Measurements from ENCODE around the gene BTF3L4.
"Not testable (repeated sequence)": the region's sequence is repeated elsewhere in the genome, so short reads cannot be mapped to it uniquely, and the experiment has no call there.

Gene BTF3L4

DNA sequence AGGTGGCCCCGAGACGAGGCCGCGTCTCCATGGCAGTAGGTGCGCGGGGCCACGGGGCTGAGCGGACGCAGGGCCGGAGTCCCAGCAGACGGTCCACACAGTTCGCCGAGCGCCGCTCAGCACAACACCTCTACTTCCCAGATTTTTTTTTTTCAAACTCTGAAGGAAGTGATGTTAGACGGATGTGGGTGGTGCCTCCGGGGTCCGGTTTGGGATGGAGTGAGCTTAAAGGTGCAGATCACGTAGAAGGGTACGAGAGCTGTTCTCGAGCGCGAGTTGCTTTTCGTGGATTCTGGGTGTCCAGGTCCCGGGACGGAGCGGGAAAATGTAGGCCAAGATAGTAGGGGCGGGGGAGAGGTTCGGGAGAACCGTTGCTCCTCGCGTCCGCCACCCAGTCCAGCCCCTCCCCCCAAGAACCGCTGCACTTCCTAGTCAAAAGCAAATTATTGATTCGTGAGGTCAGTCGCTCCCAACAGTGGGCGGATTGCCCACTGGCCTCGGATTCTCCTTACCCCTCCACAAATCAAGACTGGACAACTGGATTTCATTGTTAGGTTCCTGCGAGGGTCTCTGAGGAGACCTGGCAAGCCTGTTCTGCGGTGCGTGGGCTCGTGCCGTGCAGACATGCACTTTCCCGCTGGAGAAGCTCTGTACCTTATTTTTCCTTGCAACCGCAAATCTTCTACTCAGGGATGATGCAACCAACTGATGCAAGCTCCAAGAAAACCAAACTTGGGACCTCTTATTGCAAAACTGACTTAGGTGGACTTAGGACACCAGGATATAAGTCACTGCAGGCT is 829 bp upstream of the BTF3L4 start, which contains the start of gene TXNDC12:
TXNDC12 (minus strand) TSS at position 126 of the 800 bp plus-strand sequence; CDS start at position 31, 95 bp downstream.
- DNase-seq (ENCODE audit: low read depth in 2 of 2): peak; percentile 12 to 18

DNA sequence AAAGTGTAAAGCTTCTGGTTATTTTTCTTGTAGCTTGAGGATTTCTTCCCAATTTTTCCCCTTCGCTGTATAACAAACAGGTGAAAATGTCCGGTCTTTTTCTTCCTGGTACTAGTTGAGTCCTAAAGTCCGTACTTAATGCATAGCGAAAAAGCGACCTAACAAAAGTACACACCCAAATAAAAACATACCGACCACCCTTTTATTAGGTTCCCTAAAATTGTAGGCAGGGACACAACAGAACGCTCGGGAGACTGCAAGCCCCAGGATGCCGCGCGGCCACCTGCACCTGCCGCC is 281 bp upstream of the BTF3L4 start:
- DNase-seq (ENCODE audit: low read depth in 2 of 2): no peak

DNA sequence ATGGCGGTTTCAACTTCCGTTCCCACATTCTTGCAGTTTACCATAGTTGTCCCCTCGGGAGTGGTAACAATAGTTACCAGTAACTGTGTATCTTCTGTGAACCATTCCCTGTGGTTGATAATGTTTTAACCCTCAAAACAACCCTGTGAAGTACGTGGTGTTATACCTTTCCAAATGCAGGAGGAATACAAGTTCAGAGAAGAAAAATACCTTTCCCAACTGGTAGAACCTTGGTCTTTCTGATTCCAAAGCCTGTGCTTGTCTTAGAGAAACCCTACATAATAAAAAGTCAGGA is 789 bp downstream of the BTF3L4 start:
- DNase-seq (ENCODE audit: low read depth in 2 of 2): no peak

DNA sequence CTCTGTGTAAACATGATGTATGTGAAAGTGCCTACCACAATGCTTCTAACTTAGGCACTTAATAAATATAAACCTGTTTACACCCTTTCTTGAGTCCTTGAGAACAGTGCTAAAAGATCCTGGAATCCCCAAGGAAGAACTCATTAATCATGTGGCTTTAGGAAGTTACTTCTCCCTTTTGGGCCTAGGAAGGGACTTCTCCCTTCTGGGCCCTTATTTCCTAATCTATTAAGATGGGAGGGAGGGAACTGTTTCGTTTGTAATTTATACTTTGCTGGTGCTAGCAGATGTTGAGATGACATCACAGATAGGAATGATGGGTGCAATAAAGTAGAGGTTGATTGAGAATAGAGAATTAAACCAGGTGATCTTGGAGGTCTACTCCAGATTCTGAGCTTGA is 1.2 kb downstream of the BTF3L4 start:
- no peak for DNase-seq (ENCODE audit: low read depth in 2 of 2)

DNA sequence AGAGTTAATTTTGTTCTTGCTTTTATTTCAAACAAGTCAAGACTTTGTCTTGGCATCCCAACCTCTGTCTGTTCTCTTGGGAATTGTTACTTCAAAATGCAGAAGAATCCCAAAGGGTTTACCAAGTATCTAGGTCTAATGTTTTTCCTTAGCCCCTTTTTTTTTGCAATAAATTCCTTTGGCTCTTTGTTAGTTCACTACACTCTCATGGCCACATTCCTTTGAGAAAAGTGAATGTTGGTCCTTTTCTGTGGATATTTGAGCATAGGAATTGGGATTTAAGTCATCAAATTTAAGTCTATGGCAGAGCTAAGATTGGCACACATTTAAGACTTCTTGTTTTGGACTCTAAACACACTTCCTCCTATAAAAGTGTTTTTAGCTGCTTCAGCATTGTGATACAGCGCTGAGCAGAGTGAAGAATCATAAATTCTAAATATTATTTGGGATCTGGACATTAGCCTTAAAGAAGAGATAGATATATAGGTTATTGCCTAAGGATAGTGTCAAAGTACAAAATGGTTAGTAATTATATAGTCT is 1.9 kb downstream of the BTF3L4 start:
- DNase-seq (ENCODE audit: low read depth in 2 of 2): no peak

DNA sequence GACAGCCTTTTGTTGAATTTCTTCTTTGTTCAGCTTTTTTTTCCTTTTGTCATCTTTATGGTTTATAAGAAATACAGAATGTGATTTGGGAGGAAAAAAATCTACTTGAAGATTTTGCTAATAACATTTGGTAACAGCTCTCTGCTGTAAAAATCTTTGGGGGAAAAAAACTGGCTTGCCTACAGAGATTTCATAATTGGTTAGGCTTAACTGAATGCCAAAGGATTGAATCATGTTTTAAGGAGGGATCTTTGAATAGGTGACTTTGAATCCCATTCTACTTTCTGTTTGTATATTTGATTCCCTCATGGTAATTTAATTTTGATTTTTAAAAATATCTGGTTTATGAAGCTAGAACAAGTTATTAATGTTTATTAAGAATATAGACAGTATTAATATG is 3.2 kb downstream of the BTF3L4 start:
- no peak for DNase-seq (ENCODE audit: low read depth in 2 of 2)

DNA sequence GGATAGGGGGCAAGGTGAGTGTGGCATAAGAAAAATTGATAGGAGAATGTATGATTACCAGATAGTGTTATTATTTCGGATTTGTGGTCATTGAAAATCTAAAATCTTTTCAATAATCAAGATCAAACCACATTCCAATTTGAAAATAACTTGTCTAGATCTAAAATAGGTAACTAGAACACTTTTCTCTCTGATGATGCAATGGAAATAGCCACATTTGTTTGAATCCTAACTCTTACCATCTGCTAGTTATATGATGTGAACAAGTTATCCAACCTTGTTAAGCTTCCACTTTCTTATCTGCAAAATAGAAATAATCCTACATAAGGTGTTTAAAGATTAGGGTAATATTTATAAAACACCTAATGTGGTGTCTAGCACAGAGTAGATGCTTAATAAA is 3.8 kb downstream of the BTF3L4 start:
- DNase-seq (ENCODE audit: low read depth in 2 of 2): no peak

DNA sequence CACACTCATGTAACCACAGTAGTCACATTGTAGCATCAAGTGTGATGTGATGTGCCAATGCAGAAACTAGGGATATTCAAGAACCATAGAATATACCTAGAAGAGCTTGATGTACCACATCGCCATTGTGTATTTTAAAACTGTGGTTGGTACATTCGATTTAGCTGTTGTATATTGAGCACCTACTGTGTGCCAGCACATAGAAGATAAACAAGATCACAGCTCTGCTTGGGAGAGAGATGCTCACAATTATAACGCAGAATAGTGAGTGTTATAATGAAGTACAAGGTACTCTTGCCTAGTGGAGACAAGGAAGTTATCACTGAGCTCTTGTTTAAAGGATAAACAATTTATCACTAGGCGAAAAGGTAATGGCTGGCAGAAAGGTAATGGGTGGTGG is 4.7 kb downstream of the BTF3L4 start:
- DNase-seq (ENCODE audit: low read depth in 2 of 2): no peak

DNA sequence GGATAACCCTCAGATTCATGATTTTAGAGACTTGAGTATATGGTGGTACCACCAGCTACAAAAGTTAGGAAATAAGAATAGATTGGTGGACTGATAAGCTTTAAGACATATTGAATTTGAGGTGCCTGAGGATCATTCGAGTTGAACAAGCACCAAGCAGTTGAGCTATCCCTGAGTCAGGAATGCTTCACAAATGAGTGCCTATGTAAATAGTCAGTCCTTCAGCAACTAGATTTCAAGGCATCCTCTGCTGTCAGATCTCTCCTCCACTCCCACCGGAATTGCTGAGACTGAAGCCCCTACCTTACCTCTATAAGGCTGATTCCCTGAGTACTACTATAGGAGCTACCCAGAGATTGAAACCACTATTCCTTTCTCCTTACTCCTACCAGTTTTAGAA is 7.1 kb downstream of the BTF3L4 start:
- no peak for DNase-seq (ENCODE audit: low read depth in 2 of 2)

DNA sequence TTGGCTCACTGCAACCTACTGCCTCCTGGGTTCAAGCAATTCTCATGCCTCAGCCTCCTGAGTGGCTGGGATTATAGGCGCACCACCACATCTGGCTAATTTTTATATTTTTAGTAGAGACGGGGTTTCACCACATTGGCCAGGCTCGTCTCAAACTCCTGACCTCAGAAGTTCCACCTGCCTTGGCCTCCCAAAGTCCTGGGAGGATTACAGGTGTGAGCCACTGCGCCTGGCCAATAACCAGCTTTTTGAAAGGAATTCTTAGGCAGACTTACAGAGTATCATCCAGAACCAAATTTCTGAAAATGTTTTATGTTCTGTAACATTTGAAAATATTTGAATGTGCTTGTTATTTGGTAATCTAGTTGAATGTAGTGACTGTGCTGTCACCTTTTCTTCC is 14.6 kb downstream of the BTF3L4 start:
- DNase-seq (ENCODE audit: low read depth in 2 of 2): no peak

DNA sequence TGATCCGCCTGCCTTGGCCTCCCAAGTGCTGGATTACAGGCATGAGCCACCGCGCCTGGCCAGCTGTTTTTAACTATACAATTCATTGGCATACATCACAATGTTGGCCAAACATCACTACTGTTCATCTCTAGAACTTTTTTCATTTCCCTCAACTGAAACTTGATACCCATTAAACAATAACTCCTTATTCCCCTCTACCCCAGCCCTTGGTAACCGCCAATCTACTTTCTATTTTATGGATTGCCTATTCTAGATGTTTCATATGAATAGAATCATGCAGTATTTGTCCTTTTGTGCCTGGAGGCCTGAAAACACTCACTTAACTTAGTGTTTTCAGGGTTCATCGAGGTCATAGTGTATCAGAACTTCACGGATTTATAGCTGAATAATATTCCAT is 16.2 kb downstream of the BTF3L4 start:
- no peak for DNase-seq (ENCODE audit: low read depth in 2 of 2)

DNA sequence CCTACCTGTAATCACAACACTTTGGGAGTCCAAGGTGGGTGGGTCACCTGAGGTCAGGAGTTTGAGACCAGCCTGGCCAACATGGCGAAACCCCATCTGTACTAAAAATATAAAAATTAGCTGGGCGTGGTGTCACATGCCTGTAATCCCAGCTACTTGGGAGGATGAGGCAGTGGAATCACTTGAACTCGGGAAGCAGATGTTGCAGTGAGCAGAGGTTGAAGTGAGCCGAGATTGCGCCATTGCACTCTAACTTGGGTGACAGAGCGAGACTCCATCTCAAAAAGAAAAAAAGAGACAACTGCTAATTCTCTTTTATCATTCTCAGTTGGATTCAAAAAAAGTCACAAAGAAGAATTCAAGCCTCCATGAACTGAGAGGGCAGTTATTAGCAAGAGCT is 21.2 kb downstream of the BTF3L4 start:
- not testable (repeated sequence) for DNase-seq (ENCODE audit: low read depth in 2 of 2)

DNA sequence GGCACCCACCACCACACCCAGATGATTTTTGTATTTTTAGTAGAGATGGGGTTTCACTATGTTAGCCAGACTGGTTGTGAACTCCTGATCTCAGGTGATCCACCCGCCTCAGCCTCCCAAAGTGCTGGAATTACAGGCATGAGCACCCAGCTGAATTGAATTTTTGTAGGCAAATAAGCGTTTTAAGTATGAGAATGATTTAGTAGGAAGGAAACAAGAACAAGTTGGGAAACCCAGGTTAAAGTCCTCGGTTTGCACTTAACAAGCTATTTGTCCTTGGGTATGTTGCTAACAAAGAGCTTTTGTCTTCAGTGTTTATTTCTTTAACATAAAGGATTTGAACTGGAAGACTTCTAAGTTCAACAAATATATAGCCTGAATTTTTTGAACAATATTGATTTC is 23.9 kb downstream of the BTF3L4 start:
- no peak for DNase-seq (ENCODE audit: low read depth in 2 of 2)

DNA sequence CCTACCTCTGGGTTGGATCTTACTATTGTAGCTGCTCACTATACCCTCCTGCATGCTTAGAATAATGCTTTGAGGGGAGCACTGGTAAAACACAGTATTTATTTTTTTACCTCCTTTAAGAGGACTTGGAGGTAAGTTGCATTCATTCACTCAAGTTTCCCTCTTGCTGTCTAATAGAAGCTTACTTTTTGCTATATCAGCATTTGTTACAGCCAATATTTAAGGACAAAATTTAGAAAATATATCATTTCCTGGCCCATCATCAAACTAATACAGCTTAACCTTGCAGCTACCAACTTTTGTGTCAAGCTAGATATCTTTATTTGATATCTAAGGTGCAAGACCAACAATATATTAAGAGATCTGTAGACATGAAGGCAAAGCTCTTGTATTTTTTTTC is 31.8 kb downstream of the BTF3L4 start:
- DNase-seq (ENCODE audit: low read depth in 2 of 2): not testable (repeated sequence)

DNA sequence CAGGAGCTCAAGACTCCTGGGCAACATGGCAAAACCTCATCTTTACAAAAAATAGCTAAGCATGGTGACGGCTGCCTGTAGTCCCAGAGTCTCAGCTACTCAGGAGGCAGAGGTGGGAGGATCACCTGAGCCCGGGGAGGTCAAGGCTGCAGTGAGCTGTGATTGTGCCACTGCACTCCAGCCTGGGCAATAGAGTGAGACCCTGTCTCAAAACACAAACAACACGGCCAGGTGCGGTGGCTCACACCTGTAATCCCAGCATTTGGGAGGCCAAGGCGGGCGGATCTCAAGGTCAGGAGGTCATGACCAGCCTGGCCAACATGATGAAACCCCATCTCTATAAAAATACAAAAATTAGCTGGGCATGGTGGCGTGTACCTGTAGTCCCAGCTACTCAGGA is 38.2 kb downstream of the BTF3L4 start:
- not testable (repeated sequence) for DNase-seq (ENCODE audit: low read depth in 2 of 2)

DNA sequence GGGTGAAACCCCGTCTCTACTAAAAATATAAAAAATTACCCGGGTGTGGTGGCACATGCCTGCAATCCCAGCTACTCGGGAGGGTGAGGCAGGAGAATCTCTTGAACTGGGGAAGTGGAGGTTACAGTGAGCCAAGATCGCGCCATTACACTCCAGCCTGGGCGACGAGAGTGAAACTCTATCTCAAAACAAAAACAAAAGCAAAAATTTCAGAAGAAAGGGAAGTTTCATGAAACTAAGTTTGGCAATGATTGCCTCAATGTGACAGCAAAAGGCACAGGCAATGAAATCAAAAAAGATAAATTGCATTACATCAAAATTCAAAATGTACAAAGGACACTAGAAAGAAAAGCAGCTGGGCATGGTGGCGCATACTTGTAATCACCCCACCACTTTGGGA is 40.1 kb downstream of the BTF3L4 start:
- no peak for DNase-seq (ENCODE audit: low read depth in 2 of 2)

DNA sequence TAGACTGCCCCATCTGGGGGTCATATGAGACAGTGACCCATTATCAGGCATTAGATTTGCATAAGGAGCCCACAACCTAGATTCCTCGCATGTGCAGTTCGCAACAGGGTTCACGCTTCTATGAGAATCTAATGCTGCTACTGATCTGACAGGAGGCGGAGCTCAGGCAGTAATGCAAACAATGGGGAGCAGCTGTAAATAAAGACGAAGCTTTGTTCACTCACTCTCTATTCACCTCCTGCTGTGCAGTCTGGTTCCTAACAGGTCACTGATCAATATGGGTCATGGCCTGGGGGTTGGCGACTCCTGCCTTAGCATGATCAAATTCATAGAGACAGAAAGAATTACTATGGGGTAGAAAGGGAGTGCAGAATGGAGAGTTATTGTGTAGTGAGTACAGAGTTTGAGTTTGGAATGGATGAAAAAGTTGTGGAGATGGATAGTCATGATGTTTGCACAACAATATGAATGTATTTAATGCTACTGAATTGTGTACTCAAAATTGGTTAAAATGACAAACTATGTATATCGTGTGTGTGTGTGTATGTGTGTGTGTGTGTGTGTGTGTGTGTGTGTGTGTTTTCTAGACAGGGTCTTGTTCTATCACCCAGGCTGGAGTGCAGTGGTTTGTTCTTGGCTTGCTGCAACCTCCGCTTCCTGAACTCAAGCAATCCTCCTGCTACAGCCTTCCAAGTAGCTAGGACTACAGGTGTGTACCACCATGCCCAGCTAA is 42.2 kb downstream of the BTF3L4 start:
- no peak for DNase-seq (ENCODE audit: low read depth in 2 of 2)

DNA sequence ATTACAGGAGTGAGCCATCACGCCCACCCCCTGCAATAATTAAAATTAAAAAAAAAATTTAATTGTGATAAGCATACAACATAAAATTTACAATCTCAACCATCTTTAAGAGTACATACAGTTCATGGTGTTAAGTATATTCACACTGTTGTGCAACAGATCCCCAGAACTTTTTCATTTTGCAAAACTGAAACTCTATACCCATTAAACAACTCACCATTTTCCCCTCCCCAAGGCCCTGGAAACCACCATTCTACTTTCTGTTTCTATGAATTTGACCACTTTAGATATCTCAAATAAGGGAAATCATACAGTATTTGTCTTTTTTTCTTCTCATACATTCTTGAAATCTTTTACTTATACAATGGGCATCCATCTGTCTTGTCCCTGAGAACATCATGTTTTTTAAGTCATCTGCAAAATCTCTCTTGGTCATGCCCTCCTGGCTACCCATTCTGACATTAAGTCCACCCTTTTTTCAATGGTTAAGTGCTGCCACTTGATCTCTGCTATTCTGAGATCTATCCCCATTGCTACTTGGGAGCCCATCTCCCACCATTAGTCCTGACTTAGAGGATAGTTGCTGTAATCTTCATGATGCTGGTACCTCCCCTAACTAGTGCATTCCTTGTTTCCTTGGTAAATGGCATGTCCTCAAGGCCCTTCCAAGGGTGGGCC is 46.4 kb downstream of the BTF3L4 start:
- DNase-seq (ENCODE audit: low read depth in 2 of 2): no peak

DNA sequence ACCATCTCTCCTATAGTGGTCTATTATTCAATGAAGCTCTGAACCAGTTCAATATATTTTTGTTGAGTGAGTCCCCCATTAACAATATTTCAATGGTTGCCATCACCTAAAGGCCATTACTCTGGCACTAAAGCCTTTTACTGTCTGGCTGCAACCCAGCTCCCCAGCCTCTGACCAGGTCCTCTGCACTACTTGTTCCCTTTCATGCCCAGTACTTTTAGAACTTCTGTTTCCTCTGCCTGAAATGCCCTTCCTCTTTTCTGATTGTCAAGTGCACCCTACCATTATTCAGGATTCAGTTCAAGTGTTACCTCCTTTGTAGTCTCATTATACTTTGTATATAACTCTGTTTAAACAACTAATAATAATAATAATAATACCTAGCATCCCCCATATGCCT is 55.4 kb downstream of the BTF3L4 start:
- DNase-seq (ENCODE audit: low read depth in 2 of 2): no peak

DNA sequence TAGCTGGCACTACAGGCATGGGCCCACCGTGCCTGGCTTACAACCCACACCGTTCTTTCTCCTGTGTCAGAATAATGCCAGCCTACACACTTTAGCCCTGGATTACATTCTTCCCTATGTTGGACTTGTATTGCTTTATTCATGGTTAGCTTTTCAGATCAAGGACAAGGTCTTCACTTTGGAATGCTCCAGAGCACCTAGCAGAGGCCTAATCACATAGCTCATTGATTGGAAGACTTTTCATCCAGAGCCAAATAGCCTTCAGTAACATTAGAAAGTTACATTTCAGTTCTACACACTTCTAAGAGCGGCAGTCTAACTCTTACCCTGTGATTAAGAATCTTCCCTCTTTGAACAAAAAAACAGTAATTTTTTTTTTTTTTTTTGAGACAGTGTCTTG is 56.4 kb downstream of the BTF3L4 start:
- no peak for DNase-seq (ENCODE audit: low read depth in 2 of 2)

DNA sequence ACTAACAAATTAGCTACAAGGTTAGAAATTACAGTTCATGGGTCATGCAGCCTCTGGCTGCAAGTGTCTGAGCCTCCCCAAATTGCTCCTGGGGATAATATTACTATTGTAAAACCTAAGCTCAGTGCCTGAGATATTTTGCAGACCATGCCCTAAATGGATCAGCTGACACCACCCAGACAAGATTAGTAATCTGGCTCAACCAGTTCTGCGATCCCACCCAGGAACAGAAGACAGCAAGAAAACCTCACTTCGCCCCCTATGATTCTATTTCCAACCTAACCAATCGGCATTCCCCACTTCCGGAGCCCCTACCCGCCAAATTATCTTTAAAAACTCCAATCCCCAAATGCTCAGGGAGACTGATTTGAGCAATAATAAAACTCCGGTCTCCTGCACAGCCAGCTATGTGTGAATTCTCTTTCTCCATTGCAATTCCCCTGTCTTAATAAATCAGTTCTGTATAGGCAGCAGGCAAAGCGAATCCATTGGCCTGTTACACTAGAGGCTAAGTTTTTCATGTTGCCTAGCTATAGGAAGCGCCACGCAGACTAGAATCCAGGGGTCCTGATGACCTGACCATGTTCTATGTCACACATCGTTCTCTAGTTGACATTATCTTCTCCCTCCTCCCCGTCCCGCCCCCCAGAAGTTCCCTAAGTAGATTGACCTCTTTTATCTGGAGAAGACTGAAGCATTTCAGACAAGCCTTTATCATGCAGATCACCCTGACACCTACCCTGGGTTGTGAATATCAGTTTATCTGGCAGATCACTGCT is 63.4 kb downstream of the BTF3L4 start:
- DNase-seq (ENCODE audit: low read depth in 2 of 2): no peak

DNA sequence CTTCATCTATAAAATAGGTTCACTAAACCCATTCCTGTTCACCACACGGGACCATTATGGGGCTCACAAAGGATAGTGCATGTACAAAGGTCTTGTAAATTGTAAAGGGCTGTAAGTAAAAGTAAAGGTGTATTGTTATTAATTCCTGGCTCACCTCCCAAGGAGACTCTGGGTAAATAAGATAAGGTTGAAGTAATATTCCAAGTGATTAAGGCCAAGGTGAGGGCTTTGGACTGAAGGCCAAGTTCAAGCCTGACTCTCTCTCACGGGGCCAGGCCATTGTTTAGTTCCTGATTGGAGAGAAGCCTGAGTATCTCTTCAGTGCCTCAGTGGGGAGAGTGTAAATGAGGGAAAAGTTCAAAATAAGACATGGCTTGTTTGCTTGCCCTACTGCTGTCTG is 66.3 kb downstream of the BTF3L4 start:
- DNase-seq (ENCODE audit: low read depth in 2 of 2): no peak
